Tibial nerve (tissue), 3 donors: ENCODE results near the gene THOC1.

Source experiments
- CTCF ChIP-seq, 5 experiments: fragments of 200-600 bp in 3 of 5; fragments of 450-650 bp in 2 of 5; sonication (generic) in 3 of 5; IDR thresholded peaks; one replicate each; pipeline ENCODE4 v1.5.1; 2016 to 2019; ENCODE audit warnings: antibody characterized with exemption in 5 of 5, mild to moderate bottlenecking in 3 of 5, moderate library complexity in 2 of 5
- POLR2A ChIP-seq, 2 donors: fragments of 450-650 bp; IDR thresholded peaks; one replicate each; pipeline ENCODE4 v1.6.1; 2017; ENCODE audit warnings: antibody characterized with exemption in 2 of 2, mild to moderate bottlenecking in 2 of 2, moderate library complexity in 2 of 2

- no peak for TF ChIP-seq POLR2A (IDR thresholded peaks at IDR 0.05)
- TF ChIP-seq CTCF (IDR thresholded peaks at IDR 0.05): no peak
Observed at GRCh38 chr18:212780-213179, 55.1 kb downstream of the THOC1 start.
